Esophagus muscularis mucosa (tissue), 3 donors: ENCODE data around the gene ZNF662.

Experiments used
- POLR2A ChIP-seq: fragments of 450-650 bp; IDR thresholded peaks from one replicate; pipeline ENCODE4 v1.6.1; 2017; ENCODE audit warnings: antibody characterized with exemption, moderate library complexity, mild to moderate bottlenecking, low read depth
- TF ChIP-seq, protein P1 (sequence below), 3 experiments: fragments of 200-600 bp in 2 of 3; fragments of 450-650 bp in 1 of 3; sonication (generic) in 2 of 3; IDR thresholded peaks; one replicate each; pipeline ENCODE4 v1.5.1; 2017 to 2019; ENCODE audit warnings: antibody characterized with exemption in 3 of 3, mild to moderate bottlenecking in 2 of 3, moderate library complexity in 1 of 3

DNA sequence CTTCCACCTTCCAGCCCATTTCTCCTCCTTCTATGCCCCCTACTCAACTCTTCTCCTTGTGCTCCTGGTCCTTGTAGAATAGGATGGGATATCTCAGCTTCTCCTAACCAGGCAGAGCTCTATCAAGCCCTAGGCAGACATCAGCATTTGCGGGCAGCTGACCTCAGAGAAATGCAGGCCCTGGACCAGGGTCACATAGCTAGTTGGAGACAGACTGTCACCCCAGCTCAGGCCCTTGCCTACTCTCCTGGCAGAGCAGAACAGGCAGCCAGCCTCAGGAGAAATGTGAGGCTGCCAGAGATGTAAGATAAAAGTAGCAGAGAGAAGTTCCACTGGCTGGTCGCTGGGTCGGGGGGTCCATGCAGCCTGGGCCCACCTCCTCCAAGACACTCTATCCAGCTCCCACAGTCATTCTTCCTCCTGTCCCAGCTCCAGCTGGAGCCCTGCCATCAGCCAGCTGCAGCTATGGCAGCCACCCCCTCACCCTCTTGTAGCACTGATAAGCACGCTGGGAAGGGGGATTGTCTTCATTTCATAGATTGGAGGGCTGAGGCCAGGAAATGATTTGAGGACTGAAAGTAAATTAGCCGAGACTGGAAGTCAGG is 34.2 kb upstream of the ZNF662 start:
- TF ChIP-seq POLR2A: no peak
- TF ChIP-seq, protein P1, sequence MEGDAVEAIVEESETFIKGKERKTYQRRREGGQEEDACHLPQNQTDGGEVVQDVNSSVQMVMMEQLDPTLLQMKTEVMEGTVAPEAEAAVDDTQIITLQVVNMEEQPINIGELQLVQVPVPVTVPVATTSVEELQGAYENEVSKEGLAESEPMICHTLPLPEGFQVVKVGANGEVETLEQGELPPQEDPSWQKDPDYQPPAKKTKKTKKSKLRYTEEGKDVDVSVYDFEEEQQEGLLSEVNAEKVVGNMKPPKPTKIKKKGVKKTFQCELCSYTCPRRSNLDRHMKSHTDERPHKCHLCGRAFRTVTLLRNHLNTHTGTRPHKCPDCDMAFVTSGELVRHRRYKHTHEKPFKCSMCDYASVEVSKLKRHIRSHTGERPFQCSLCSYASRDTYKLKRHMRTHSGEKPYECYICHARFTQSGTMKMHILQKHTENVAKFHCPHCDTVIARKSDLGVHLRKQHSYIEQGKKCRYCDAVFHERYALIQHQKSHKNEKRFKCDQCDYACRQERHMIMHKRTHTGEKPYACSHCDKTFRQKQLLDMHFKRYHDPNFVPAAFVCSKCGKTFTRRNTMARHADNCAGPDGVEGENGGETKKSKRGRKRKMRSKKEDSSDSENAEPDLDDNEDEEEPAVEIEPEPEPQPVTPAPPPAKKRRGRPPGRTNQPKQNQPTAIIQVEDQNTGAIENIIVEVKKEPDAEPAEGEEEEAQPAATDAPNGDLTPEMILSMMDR (IDR thresholded peaks at IDR 0.05): no peak
